ENCODE data around the gene SLC25A22.

Gene SLC25A22

DNA sequence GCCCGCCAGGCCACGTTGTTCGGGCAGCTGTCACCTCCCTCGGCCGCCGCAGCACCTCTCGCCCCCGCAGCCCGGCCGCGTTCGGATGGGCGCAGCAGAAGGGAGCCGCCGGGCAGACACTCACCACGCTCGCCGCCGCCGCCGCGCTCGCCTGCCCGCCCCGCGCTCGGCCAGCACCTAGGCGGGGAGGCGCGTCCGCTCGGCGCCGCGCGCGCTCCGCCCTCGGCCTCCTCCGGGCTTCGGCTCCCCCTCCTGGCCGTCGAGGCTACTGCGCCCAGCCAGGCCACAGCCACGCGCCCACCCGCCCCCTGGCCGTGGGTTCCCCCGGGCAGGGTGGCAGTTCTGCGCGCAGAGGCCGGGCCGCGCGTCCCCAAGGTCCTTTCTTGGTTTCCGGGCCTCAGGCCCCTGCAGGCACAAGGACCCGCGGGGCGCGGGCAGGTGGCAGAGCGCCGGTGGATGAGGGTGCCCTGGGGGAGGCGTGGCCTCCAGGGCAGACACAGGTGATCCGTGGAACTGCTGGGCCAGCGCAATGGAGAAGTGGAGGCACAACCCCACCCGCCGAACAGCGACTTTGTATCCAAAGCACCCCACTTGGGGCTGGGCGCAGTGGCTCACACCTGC, at the start of gene SLC25A22:
TSS of gene SLC25A22 (minus strand) at position 189 of the 621 bp plus-strand sequence. CDS start 3,275 bp downstream, outside the sequence.
- peak; percentile 66 to 76 for DNase-seq (ENCODE audit: low read depth in 1 of 2, low spot score in 1 of 2)

DNA sequence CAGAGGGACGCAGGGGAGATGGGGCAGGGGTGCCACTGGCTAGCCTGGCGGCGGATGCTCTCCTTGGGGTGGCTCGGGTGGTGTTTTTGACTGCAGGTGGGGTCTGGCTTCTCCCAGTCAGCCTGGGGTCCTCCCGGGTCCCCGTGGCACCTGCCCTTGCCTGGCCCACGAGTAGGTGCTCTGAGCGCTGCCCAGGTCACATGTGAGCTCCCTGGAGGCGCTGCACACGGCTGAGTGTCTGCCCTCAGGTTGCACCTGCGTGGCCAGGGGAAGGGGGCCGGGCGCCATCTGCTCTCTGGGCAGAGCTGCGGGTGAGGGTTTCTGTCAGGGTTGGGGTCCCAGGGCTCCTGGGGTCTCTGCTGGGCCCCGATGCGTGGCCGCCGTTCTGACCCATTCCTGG, 49.8 kb upstream of the SLC25A22 start:
- no peak for DNase-seq (ENCODE audit: low read depth in 1 of 2, low spot score in 1 of 2)

DNA sequence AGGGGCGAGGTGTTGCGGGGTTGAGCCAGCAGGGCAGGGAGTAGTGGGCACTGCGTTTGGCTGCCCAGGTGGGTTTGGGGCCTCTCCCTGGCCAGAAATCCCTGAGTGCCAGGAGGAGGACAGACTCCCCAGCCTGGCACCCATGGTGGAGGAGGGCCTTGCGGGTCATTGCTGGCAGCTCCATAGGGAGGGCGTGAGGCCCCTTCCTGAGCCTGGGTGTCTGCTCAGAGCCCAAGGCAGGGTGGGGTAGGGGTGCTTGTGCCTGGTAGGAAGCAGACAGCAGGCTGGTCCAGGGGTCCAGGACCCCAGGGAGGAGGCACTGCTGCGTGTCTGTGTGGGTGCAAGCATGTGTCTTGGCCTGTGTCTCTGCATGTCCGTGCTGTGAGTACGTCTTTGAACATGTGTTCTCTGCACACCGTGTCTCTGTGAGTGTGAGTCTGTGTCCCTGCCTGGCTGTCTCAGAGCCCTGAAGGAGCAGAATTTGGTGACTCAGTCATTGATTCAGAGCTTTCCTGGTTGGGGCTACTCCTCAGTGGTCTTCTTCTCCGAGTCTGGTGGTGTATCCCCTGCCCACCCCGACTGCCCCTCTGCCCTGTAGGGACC, 48.5 kb upstream of the SLC25A22 start:
- DNase-seq (ENCODE audit: low read depth in 1 of 2, low spot score in 1 of 2) = no peak

DNA sequence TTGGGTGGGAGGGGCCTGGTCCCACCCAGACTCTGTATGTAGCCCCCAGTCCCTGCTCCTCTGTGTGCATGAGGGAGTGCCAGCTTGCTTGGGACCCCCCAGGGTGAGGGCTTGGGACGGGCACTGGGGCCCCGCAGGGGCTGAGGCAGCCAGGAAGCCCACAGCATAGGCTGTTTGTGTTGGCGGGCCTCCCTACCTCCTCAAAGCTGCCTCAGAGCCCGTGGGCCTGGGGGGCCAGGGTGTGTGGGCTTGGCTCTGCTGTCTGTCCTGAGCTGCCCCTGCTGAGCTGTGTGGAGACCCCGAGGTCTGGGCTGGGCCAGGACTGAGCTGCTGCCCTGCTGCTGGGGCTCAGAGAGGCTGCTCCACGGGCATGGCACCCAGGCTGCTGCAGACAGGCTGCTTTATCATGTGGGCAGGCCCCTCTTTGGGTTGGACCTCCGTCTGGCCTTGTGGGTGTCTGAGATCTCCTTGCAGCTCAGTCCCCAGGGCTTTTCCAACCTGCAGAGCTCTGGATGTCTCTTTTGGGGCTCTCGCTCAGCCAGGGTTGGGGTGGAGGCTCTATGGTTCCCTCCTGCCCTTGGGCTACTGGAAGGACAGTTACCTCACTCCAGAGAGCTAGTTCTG, 47.9 kb upstream of the SLC25A22 start:
- DNase-seq (ENCODE audit: low read depth in 1 of 2, low spot score in 1 of 2) = no peak

DNA sequence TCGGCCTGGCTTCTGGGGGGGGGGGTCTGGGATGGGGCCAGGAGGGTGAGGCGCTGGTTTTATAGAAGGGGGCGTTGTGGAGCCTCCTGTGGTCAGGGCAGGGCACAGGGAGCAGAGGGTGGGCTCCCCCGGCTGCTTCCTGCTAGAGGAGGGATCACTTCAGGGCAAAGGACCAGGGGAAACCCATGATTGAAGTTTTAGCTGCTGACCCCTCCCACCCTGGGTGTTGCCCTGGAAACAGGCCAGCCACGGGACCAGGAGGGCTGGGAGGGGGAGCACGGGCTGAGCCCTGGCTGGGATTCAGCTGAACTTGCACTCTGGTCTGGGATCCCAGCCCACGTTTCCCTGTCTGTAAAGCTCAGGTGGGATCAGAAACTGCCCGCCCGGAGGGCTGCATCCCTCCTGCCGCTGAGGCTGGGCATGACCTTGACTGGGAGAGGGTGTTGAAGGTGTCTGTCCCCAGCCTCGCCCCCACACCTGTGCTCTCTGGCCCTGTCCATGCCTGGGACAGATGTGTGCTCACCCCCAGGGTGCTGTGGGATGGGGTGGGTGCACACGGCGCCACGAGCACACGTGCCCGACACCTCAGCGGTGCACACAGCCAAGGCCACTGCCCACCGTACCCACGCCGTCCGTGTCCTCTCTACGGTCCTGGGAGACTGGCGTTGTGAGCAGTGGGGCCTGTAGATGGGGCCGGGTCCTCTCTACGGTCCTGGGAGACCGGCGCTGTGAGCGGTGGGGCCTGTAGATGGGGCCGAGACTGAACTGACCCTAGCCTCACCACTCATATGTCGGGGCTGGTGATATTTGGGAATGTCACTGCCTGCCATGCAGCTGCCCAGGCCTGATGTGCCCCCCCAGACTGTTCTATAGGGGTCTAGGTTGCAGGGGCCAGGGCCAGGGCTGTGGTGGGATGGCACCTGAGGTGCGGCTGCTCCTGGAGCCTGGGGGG, 46.9 kb upstream of the SLC25A22 start:
- DNase-seq (ENCODE audit: low read depth in 1 of 2, low spot score in 1 of 2) = no peak

DNA sequence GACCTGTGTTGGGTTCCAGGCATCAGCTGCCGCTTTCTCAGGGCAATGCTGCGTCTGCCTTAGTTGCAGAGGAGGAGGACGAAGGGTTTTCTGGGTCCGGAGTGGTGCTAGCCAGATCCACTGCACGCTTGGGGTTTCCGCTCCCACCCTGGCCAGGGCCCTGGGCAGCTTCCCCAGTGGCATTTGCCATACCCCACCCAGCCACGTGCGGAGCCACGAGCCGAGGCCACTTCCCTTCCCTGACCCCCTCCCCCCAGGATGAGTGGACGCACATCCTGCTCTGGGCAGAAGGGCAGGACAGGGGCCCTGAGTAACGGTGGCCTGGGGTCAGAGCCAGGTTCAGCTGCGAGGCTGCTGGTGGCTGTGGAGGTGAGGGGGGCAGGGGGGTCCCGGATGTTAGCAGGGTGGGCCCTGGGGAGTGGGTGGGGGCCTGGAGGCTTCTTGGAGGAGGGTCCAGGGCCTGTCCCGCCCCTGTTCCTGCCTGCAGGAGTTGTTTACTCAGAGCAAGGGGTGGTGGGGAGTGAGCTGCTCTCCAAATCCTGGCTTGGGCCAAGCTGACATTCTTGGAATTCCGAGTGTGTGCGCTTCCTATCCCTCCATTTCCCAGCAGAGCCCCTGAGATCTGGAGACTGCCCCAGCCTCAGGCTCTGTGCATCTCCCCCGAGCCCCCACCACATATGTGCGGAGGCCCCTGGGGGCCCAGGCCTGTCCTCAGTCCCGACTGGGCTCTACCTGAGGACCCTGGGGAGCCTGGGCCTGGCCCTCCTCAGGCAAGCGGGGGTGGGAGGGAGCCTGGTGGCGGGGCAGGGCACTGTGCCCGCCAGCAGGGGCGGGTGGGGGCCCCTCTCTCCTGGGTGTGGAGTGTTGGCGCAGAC, 46.0 kb upstream of the SLC25A22 start:
- DNase-seq (ENCODE audit: low read depth in 1 of 2, low spot score in 1 of 2) = no peak

DNA sequence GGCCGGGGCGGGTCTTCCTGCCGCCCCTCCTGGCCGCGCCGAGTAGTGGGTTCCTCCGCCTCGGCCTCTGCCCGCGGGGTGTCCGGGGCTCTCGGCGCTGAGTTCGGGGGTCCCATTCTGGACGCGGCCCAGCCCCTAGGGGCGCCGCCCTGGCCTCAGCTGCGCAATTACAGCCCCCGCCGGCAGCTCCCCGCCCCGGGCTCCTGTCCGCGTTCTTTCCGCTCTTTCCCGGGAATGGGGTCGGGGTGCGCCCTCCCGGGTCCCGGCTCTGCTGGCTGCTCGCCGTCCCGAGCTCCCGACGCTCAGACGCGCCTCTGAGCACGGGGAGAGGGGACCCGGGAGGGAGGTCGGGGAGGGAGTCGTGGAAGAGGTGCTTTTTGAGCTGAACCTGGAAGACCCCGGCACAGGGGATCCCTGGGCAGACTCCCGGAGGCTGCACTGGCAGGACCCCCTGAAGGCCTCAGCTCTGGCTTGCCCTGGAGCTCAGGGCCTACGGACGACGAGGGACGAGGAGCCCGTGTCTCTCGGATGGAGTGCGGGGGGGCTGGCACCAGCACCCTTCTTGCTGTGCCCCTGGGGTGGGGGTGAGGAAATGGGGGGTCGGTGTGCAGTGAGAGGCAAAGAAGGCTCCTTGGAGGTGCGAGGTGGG, 45.1 kb upstream of the SLC25A22 start:
- no peak for DNase-seq (ENCODE audit: low read depth in 1 of 2, low spot score in 1 of 2)

DNA sequence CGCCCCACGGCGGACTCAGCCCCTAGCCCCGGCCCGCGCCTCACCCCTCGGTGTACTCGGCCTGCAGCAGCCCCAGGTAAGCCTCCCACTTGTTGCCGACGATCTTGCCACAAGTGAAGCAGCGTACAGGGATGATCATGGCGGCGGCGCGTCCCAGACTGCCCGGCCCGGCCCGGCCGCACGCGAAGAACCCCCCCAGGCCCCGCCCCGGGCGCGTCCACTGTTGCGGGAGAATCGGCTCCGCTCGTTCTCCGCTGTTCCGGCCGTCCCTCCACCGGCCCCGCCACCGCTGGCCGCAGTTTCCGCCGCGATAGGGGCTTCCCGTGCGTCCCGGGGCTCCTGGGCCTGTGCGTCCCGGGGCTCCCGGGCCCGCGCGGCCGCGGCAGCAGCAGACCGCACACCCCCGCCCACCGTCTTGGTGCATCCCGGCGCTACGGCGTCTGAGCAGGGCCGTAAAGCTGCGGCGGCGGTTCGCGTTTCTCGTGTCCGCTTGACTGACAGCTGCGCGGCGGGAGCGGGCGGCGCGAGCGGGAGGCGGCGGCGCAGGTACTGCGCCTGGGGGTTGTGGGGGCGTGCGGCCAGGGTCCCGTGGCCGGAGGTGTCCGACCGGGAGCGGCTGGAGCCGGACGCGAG, 44.4 kb upstream of the SLC25A22 start, which contains the start of the genes POLR2L and TSPAN4:
TSS of gene POLR2L (minus strand) at position 160 of the 633 bp plus-strand sequence. CDS start at position 139, 21 bp downstream.
TSS of gene TSPAN4 (plus strand) at position 483 of the 633 bp plus-strand sequence. CDS start 7,453 bp downstream, outside the sequence.
- DNase-seq (ENCODE audit: low read depth in 1 of 2, low spot score in 1 of 2) = peak; percentile 80 to 81

DNA sequence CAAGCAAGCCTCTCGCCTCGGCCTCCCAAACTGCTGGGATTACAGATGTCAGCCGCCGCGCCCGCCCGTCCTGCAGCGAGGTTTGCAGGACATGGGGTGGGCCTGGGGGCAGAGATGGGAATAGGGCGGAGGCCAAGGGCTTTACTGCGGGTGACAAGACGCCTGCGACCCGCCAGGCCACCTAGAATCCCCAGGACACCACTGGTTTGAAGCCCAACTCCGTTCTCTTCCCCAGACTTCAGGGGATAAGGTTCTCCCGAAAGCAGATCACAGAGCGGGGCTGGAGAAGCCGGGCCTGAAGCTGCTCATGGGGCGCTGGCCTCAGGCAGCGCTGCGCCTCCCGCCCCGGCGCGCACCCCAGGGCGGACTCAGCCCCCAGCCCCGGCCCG, 43.9 kb upstream of the SLC25A22 start:
- no peak for DNase-seq (ENCODE audit: low read depth in 1 of 2, low spot score in 1 of 2)

DNA sequence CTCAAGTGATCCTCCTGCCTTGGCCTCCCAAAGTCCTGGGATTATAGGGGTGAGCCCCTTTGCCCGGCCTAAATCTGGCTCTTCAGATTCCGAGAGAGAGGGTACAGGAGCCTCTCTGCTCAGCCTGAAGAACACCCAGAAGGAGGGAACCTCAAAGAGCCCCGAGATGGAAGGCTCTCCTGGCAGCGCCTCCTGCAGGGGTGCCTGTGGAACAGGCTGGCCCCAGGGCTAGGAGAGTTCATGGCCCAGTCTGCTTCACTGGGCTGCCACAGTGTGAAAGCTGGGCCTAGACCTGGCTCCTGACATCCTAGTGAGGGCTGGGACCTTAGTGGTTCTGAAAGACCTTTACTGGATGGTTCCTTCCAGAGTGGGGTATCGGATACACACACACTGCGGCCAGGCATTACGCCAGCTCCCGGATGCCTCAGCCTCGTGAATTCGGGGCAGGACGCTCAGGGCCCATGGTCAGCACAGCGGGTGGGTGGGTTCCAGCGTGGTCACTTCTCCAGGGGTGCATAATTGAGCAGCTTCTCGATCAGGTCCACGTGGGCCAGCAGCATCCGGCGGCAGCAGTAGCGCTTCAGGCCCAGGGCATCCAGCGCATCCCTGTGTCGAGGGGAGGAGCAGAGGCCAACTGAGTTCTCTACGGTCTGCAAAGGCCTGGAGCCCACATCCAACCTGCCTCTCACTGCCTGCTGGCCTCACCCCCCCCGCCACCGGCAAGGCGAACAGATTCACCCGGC, 42.0 kb upstream of the SLC25A22 start:
- no peak for DNase-seq (ENCODE audit: low read depth in 1 of 2, low spot score in 1 of 2)

DNA sequence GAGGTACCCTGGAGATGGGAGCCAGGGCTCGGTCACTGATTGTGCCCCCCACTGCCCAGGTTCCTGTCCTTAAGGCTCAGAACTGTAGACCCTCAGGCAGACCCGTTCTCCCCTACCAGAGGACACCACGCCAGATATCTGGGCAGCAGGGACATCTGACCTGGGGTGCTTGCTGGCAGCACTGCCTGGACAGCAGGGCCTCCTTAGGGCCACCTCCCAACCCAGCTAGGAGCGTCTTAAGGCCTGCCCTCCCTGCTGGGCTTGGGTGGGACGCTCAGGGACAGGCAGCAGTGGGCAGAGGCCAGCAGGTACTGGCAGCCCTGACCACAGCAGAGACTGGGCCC, 41.2 kb upstream of the SLC25A22 start:
- no peak for DNase-seq (ENCODE audit: low read depth in 1 of 2, low spot score in 1 of 2)

DNA sequence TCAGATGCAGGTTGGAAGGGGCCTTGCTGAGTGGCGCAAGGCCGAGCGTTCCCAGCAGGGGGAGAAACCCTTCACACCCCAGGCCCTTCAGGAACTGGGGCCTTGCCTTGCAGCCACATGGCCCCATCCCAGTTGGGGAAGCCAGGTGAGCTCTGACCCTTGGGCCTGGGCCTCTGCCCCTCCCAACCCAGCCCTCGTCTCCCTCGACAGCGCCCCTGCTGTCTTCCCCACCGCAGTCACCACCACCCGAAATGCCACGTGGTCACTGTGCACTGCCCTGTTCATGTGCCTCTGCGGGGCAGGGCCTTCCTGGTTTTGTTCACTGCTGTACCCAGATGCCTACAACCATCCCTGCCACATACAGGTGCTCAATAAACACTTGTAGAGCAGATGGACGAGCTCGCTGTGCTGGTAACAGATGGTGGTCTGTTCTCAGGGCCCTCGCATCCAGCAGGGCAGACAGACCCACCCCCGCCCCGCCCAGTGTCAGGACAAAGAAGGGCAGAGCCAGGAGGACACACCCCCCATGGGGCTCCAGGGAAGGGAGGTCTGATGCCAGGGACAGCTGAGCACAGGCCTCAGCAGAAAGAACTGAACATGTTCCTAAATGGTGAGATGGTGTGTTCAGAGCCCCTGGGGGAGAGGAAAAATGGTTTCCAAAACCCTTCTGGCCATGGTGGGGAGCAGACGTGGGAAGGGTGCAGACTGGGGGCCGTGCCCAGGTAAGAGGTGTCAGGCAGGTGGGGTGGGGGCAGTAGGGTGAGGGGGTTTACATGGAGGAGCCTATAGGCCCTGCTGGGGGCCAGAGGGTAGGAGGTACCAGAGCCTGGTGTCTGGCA, 40.6 kb upstream of the SLC25A22 start:
- DNase-seq (ENCODE audit: low read depth in 1 of 2, low spot score in 1 of 2) = no peak

DNA sequence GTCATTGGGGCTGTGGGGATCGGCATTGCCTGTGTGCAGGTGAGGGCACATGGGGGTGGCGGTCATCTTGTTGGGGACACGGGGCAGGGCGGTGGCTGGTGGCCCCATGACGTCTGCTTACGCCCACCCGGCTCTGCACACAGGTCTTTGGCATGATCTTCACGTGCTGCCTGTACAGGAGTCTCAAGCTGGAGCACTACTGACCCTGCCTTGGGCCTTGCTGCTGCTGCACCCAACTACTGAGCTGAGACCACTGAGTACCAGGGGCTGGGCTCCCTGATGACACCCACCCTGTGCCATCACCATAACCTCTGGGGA, 39.9 kb upstream of the SLC25A22 start:
- no peak for DNase-seq (ENCODE audit: low read depth in 1 of 2, low spot score in 1 of 2)

DNA sequence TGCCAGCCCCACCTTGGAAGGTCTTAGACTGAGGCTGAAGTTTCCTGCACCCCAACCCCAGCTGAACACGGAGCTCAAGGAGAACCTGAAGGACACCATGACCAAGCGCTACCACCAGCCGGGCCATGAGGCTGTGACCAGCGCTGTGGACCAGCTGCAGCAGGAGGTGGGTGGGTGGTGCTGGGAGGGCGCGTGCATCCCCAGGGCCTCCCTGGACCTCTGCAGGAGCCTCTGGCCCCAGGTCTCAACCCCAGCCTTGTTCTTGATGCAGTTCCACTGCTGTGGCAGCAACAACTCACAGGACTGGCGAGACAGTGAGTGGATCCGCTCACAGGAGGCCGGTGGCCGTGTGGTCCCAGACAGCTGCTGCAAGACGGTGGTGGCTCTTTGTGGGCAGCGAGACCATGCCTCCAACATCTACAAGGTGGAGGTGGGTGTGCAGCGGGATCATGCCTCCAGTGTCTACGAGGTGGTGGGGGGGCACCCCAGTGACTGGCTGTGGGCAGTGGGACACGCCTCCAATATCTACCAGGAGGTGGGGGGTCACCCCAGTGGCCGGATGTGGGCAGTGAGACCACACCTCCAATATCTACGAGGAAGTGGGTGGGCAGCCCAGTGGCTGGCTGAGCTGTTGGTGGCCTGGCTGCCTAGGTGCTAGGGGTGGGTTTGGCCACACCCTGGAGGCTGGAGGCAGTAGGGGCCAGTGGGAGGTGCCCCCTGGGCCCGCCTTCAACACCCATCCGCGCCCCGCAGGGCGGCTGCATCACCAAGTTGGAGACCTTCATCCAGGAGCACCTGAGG, 39.3 kb upstream of the SLC25A22 start:
- DNase-seq (ENCODE audit: low read depth in 1 of 2, low spot score in 1 of 2) = no peak

DNA sequence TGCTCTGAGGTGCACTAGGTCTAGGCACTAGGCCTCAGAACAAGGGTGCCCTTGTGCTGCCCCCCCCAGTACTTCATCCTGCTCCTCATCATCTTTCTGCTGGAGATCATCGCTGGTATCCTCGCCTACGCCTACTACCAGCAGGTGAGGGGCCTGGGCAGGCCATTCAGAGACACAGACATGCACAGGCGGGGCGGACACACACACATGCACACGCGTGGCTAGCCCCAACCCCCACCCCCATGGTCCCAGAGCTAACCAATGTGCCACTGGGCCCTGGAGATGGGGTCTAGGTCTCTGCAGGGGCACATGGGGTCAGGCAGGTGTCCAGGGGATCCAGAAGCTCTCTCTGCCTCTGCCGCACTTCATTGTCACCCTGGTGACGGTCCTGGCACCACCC, 38.6 kb upstream of the SLC25A22 start:
- no peak for DNase-seq (ENCODE audit: low read depth in 1 of 2, low spot score in 1 of 2)

DNA sequence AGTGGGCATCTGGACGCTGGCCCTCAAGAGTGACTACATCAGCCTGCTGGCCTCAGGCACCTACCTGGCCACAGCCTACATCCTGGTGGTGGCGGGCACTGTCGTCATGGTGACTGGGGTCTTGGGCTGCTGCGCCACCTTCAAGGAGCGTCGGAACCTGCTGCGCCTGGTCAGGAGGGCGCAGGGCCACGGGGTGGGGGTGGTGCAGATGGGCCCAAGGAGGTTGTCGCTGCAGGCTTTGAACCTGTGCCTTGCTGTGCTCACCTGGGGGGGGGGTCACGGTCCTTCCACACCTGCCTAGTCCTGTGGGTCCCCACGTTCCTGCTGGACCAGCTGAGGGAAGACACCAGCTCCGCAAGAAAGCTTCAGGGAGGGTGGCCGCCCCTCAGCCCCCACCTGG, 38.2 kb upstream of the SLC25A22 start:
- DNase-seq (ENCODE audit: low read depth in 1 of 2, low spot score in 1 of 2) = no peak

Data from activated T-helper 1 cell treated with anti-CD3 and anti-CD28 coated beads, Interleukin-2, amount 50 U/mL, for 16 hours (primary cell).